ENCODE data around the gene HMGB2.

Gene HMGB2

GRCh38 chr4:173345648-173346047 is 11.5 kb upstream of the HMGB2 start:
- no peak for DNase-seq (ENCODE audit: extremely low spot score)
- ChIA-PET CTCF (interaction anchor here (0.9 to 4.1 kb wide), 11 partner anchors 9 to 67 kb away, joined by 3 to 16 read pairs (median 3); partner anchors contain the start of gene HMGB2), POLR2A (interaction anchor here (1.6 kb wide), 1 partner anchor 12 kb away, joined by 10 read pairs; the partner anchor contains the start of gene HMGB2)
- TF ChIP-seq CTCF (IDR thresholded peaks at IDR 0.05; ENCODE audit: control extremely low read depth, extremely low read depth, low read depth, missing control alignments): no peak

GRCh38 chr4:173343832-173344397 is 9.8 kb upstream of the HMGB2 start:
- TF ChIP-seq CTCF (IDR thresholded peaks at IDR 0.05; ENCODE audit: control extremely low read depth, extremely low read depth, low read depth, missing control alignments): no peak
- POLR2A ChIA-PET: no interaction called here
- no peak for DNase-seq (ENCODE audit: extremely low spot score)
- CTCF ChIA-PET: interaction anchor here (1.9 to 2.3 kb wide), 2 partner anchors 11 to 13 kb away, joined by 6 to 10 read pairs; no protein-coding TSS in a partner anchor

- TF ChIP-seq CTCF (IDR thresholded peaks at IDR 0.05; ENCODE audit: control extremely low read depth, extremely low read depth, low read depth, missing control alignments): no peak
- CTCF ChIA-PET: interaction anchor here (0.8 to 3.1 kb wide), 4 partner anchors 16 to 83 kb away, joined by 3 to 10 read pairs (median 4); no protein-coding TSS in a partner anchor
- no peak for DNase-seq (ENCODE audit: extremely low spot score)
- POLR2A ChIA-PET: interaction anchor here (1.6 kb wide), 1 partner anchor 32 kb away, joined by 5 read pairs; no protein-coding TSS in a partner anchor
Observed at GRCh38 chr4:173337463-173337862, 3.3 kb upstream of the HMGB2 start.

GRCh38 chr4:173334891-173335752 is 964 bp upstream of the HMGB2 start:
- CTCF ChIA-PET: interaction anchor here (0.8 to 2.5 kb wide), 10 partner anchors 11 to 321 kb away, joined by 3 to 10 read pairs (median 4); no protein-coding TSS in a partner anchor
- POLR2A ChIA-PET: interaction anchor here (0.6 to 3.3 kb wide), 14 partner anchors 10 to 165 kb away, joined by 3 to 70 read pairs (median 4); partner anchors contain the start of gene SAP30
- DNase-seq (ENCODE audit: extremely low spot score): peak; percentile 76
- no peak for TF ChIP-seq CTCF (IDR thresholded peaks at IDR 0.05; ENCODE audit: control extremely low read depth, extremely low read depth, low read depth, missing control alignments)

GRCh38 chr4:173333658-173334084 is 487 bp downstream of the HMGB2 start:
- POLR2A ChIA-PET: interaction anchor here (1.0 to 3.3 kb wide), 6 partner anchors 12 to 81 kb away, joined by 4 to 70 read pairs (median 6); partner anchors contain the start of gene SAP30
- DNase-seq (ENCODE audit: extremely low spot score): peak; percentile 25
- TF ChIP-seq CTCF (IDR thresholded peaks at IDR 0.05; ENCODE audit: control extremely low read depth, extremely low read depth, low read depth, missing control alignments): no peak
- CTCF ChIA-PET: interaction anchor here (0.7 to 2.5 kb wide), 10 partner anchors 9 to 310 kb away, joined by 3 to 10 read pairs (median 3); no protein-coding TSS in a partner anchor
